HFF-Myc (cell line): ENCODE measurements around the gene CA12.

Experiments used
- DNase-seq: peaks from one replicate; pipeline ENCODE4 v3.0.0-alpha.2; 2011; ENCODE audit warnings: low read depth; ENCODE audit errors: extremely low read depth
- H3K4me3 ChIP-seq: replicated peaks from 2 replicates; pipeline ENCODE4 v1.5.1; 2011; ENCODE audit warnings: low read depth, mild to moderate bottlenecking, control low read depth, low read length
- CTCF ChIP-seq: IDR thresholded peaks from 2 replicates; pipeline ENCODE4 v1.5.1; 2012; ENCODE audit warnings: mild to moderate bottlenecking, low read depth, low read length, control low read depth; ENCODE audit errors: missing control alignments

CA12 gene

GRCh38 chr15:63301088-63301487 is 80.6 kb downstream of the CA12 start:
- no peak for DNase-seq
- no peak overlapping the region for H3K4me3 ChIP-seq
- TF ChIP-seq CTCF, result no peak

GRCh38 chr15:63299943-63300575 is 81.6 kb downstream of the CA12 start:
- no peak for TF ChIP-seq CTCF
- no peak overlapping the region for H3K4me3 ChIP-seq
- no peak for DNase-seq

DNA sequence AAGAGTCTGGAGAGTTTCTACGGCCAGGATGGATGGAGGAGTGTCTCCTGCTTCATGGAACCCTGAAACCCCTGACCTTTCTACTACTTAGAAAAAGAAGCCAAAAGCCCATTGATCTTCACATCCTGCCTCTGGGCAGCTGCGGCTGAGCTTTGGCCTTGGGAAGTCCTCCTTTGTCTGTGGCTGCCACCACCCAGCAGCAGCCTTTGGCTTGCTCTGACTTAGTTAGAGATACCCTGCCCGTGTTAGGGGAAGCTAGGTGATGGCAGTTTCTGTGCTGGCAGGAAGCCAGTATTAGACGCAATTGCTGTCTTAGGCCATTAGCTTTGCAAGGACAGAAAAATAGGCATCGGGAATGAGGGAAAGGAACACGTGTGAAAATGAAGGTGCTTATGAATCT is 85.5 kb downstream of the CA12 start:
- no peak for TF ChIP-seq CTCF
- H3K4me3 ChIP-seq, result no peak overlapping the region
- no peak for DNase-seq

- DNase-seq, result no peak
- TF ChIP-seq CTCF, result no peak
- H3K4me3 ChIP-seq, result no peak overlapping the region
Observed at GRCh38 chr15:63295341-63295740, 86.3 kb downstream of the CA12 start.

DNA sequence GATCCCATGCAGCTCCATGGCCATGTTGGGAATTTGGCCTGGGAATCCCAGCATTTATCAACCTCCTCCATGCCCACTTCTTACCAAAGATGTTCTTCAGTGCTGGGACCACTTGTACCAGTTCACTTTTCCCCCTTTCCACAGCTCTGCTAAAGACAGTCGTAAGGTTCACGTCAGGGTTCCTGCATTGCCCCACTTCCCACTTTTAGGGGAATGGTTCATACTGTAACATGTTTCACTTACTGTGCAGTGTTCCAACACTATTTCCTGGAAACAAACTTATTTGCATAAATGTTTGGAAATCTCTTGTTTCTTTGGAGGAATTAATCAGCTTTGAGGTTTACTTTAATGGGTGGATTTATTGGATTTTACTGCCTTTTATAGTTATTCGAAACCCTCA is 87.3 kb downstream of the CA12 start:
- no peak for DNase-seq
- no peak overlapping the region for H3K4me3 ChIP-seq
- no peak for TF ChIP-seq CTCF

- no peak for DNase-seq
- no peak for TF ChIP-seq CTCF
- H3K4me3 ChIP-seq, result no peak overlapping the region
Observed at GRCh38 chr15:63292771-63293170, 88.9 kb downstream of the CA12 start.

DNA sequence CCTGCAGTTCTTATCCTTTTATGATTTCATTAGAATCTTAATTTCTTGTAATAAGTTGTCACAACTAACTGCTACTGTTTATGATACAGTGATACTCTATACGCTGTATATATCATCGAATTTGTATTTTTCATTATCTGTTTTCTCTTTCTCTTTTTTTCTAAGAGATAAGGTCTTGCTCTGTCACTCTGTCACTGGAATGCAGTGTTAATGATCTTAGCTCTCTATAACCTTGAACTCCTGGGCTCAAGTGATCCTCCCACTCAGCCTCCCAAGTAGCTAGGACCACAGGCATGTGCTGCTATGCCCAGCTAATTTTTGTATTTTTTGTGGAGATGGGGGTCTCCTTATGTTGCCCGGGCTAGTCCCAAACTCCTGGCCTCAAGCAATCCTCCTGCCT is 89.4 kb downstream of the CA12 start:
- no peak overlapping the region for H3K4me3 ChIP-seq
- no peak for TF ChIP-seq CTCF
- DNase-seq, result no peak
